Progenitor cell of endocrine pancreas (in vitro differentiated cells): ENCODE measurements around the gene SLC5A10. TPM values are rescaled to one million over a fixed set of nuclear protein-coding genes. Genes with fewer than 3 reads are reported as not detected.

Experiments
- DNase-seq: peaks from one replicate; pipeline ENCODE4 v3.0.0; 2021; ENCODE audit warnings: low spot score; ENCODE audit not compliant: unreplicated experiment
- H3K27ac Mint-ChIP-seq: 2 replicates; pipeline ENCODE4 v1.8.0; 2021; ENCODE audit warnings: mild to moderate bottlenecking, moderate library complexity, mixed read lengths
- H3K27me3 Mint-ChIP-seq: 2 replicates; pipeline ENCODE4 v1.8.0; 2021; ENCODE audit warnings: mixed read lengths
- H3K36me3 Mint-ChIP-seq: 2 replicates; pipeline ENCODE4 v1.8.0; 2022; ENCODE audit warnings: mixed read lengths; ENCODE audit not compliant: insufficient read depth
- H3K4me1 Mint-ChIP-seq: 2 replicates; pipeline ENCODE4 v1.8.0; 2021; ENCODE audit warnings: low read depth, mixed read lengths
- H3K4me3 Mint-ChIP-seq: 2 replicates; pipeline ENCODE4 v1.8.0; 2021; ENCODE audit warnings: low read depth, mild to moderate bottlenecking, moderate library complexity, mixed read lengths
- H3K9me3 Mint-ChIP-seq: 2 replicates; pipeline ENCODE4 v1.8.0; 2021; ENCODE audit warnings: low read depth, mixed read lengths
- CTCF ChIP-seq: fragments of 200-600 bp; sonication (generic); IDR thresholded peaks from one replicate; pipeline ENCODE4 v1.5.0; 2021; ENCODE audit warnings: antibody characterized with exemption, mild to moderate bottlenecking; ENCODE audit not compliant: unreplicated experiment
- total RNA-seq: library from RNA; stranded (reverse); gene quantifications from 2 replicates; pipeline ENCODE4 v1.2.1, GENCODE V29; 2021

Gene SLC5A10
- total RNA-seq, 1 donor from 2014 or later, result not detected

GRCh38 chr17:19005789-19006430 lies 53.9 kb downstream of the SLC5A10 start:
- peaks cover 4% of the 10 kb centered on the region for H3K27me3 Mint-ChIP-seq
- no peak for TF ChIP-seq CTCF
- H3K4me3 Mint-ChIP-seq, result peak overlapping the region; percentile 59

GRCh38 chr17:19006698-19007097 lies 54.7 kb downstream of the SLC5A10 start:
- Mint-ChIP-seq H3K27ac (no peak overlapping the region), H3K9me3 (no peaks in the 10 kb centered on the region), H3K27me3 (peaks cover 4% of the 10 kb centered on the region), H3K36me3 (no peaks in the 10 kb centered on the region), H3K4me3 (no peak overlapping the region), H3K4me1 (peaks cover 17% of the 10 kb centered on the region)
- DNase-seq, result no peak
- no peak for TF ChIP-seq CTCF

More at GRCh38 chr17:19005789-19006430, 53.9 kb downstream of the SLC5A10 start:
- H3K27ac Mint-ChIP-seq, result peak overlapping the region; percentile 81
- H3K4me1 Mint-ChIP-seq, result peaks cover 19% of the 10 kb centered on the region
- no peaks in the 10 kb centered on the region for H3K36me3 Mint-ChIP-seq
- no peak for DNase-seq
- no peaks in the 10 kb centered on the region for H3K9me3 Mint-ChIP-seq

GRCh38 chr17:19009970-19010369 lies 58.0 kb downstream of the SLC5A10 start:
- Mint-ChIP-seq H3K36me3 (no peaks in the 10 kb centered on the region), H3K4me1 (peaks cover 4% of the 10 kb centered on the region), H3K9me3 (no peaks in the 10 kb centered on the region), H3K27me3 (peaks cover 4% of the 10 kb centered on the region), H3K27ac (no peak overlapping the region), H3K4me3 (no peak overlapping the region)
- DNase-seq, result no peak
- TF ChIP-seq CTCF, result no peak

- DNase-seq, result no peak
- Mint-ChIP-seq H3K27ac (no peak overlapping the region), H3K36me3 (no peaks in the 10 kb centered on the region), H3K4me1 (peaks cover 4% of the 10 kb centered on the region), H3K4me3 (no peak overlapping the region), H3K9me3 (no peaks in the 10 kb centered on the region), H3K27me3 (peaks cover 10% of the 10 kb centered on the region)
- no peak for TF ChIP-seq CTCF
Observed at GRCh38 chr17:19010729-19011505, 59.0 kb downstream of the SLC5A10 start.

GRCh38 chr17:19011581-19011980 lies 59.6 kb downstream of the SLC5A10 start:
- Mint-ChIP-seq H3K4me3 (no peak overlapping the region), H3K9me3 (no peaks in the 10 kb centered on the region), H3K27ac (no peak overlapping the region), H3K27me3 (peaks cover 10% of the 10 kb centered on the region), H3K36me3 (no peaks in the 10 kb centered on the region), H3K4me1 (peaks cover 4% of the 10 kb centered on the region)
- DNase-seq, result no peak
- TF ChIP-seq CTCF, result no peak
